ENCODE data around the gene BZW2.

The BZW2 gene

GRCh38 chr7:16747102-16747501 lies 101.1 kb downstream of the BZW2 start:
- DNase-seq (ENCODE audit: low read depth in 2 of 2): no peak

DNA sequence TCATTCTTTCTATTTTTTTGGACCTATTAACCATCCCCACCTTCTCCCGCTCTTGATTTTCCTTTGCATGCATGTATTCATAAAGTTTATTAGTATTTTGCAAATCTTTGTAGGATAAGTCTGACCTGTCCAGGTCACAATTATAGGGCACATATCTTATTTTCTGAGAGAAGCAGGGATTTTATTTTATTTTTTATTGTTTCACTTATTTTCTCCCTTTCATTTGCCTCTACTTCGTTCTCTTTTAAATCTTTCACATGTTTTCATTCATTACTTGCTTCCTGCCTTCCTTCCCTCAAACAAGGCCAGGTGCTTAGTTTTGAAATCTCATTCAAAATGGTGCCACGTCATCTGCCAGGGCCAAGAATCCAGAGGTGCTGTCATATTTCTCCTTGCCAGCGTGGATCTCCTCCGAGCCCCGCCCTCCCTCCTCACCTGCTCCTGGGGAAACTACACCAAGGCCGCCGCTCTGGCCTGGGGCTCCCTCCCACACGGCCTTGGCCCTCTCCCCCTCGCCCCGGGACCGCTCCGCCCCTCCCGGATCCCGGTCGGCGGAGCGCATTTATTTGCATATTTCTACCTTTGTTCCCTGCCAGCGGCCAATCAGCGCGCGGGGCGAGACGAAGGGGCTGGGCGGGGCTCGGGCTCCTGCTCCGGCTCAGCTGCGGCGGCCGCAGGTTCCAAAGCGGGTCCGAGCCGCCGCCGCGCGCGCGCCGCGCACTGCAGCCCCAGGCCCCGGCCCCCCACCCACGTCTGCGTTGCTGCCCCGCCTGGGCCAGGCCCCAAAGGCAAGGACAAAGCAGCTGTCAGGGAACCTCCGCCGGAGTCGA lies 107.3 kb downstream of the BZW2 start, which contains the start of gene TSPAN13:
Gene TSPAN13 (plus strand): TSS at position 654 of the 830 bp plus-strand sequence. CDS start 213 bp downstream, outside the sequence.
- DNase-seq (ENCODE audit: low read depth in 2 of 2): peak in 1 of 2 donors; percentile 59

DNA sequence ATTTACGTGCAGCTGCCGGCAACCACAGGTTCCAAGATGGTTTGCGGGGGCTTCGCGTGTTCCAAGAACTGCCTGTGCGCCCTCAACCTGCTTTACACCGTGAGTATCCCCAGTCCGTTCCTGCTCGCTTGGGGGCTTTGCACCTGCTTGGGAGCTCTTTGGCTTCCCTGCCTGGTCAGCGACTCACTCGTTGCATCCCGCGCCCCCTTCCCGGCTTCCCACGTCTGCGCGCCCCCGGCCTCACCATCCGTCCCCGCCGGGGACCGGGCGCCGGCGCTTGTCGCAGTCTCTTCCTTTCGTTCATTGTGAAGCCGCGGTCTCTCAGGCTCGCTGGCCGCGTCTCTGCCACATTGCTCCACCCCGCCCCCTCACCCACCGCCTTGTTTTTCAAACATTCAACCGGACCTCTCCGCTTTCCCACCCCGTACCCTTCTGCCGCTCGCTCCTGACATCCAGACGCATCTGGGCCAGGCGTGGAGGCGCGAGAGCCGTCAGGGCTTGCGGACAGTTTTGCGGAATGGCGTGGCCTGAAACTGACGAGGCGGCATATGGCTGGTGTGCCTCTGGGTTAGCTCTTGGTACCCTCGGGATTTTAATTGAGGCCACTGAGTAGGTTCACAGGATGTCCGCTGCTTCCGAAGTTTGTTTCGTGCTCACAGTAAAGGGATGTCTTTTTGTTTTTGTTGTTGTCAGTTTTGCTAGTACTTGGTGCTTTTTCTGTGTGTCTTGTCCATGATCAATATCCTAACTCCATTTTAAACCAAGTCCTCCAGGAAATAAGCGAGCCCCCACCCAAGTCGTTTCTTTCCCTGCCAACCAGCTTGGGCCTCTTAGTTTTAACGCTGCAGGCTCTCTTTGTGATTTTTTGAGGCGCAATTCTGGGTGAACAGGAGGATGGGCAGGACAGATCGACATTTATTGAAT lies 108.2 kb downstream of the BZW2 start:
- no peak for DNase-seq (ENCODE audit: low read depth in 2 of 2)

DNA sequence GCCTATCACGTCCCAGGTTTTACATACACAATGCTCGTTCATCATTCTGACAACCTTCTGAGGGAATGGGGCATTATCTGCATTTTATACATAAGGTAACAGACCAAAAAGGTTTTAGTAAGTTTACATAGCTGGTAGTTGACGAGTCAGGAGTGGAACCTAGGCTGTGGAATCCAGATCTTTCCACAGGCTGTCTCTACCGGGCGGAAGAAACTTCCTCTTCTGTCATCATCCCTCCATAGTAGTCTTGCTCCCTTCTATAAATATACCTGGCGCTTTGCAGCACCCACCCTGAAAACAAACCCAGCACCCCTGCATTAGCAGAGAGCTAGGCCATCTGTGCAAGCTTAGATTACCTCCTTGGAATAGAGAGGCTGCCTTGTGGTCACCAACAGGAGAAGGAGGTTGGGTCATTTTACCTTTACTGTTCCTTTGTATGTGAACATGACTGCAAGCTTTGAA lies 108.9 kb downstream of the BZW2 start:
- no peak for DNase-seq (ENCODE audit: low read depth in 2 of 2)

DNA sequence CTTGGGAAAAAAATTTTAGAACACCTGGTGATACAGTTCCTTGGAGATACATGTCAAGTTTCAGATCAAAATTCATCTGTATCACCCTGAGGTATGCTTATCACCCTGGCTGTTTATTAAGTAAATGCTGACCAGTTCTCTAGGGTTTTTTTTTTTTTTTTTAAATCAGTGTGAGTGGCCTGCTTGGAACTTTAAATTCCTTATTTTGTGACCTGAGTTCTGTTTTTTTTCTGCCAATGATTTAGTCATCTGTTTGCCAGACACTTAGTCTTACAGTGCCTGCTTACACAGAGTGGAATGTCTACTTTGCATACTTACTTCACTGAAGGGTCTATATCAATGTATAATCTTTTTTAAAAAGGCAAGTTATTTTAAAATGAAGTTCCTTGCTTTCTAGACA lies 109.4 kb downstream of the BZW2 start:
- DNase-seq (ENCODE audit: low read depth in 2 of 2): no peak
